ENCODE results near the gene TEF.
"Not testable (repeated sequence)": the region's sequence is repeated elsewhere in the genome, so short reads cannot be mapped to it uniquely, and the experiment has no call there.

Gene TEF

DNA sequence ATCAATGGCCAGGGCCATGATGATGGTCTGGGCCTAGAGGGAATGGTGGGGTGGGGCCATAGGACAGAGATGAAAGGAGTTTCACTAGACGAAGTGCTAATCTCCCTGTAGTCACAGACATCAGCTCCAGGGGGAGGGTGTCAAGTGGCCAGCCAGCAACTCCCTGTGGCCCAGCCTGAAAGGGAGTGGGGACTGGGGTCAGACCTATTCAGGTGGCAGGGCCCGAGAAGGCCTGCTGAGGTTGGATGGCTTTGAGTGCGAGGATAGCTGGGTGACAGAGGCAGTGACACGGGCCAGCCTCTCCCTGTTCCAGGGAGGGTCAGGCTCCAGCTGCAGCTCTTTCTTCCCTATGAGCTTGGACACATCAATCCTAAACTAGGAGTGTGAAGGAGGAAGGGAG, 53.8 kb downstream of the TEF start:
- Histone ChIP-seq H3K36me3 (ENCODE audit: insufficient read depth, low read length) (peaks cover 12% of the 10 kb centered on the region), H3K9ac (ENCODE audit: low read depth, low read length) (no peak overlapping the region), H3K4me1 (ENCODE audit: insufficient read depth, low read length) (no peaks in the 10 kb centered on the region), H3K9me3 (ENCODE audit: control insufficient read depth, insufficient read depth, low read length) (no peaks in the 10 kb centered on the region)

DNA sequence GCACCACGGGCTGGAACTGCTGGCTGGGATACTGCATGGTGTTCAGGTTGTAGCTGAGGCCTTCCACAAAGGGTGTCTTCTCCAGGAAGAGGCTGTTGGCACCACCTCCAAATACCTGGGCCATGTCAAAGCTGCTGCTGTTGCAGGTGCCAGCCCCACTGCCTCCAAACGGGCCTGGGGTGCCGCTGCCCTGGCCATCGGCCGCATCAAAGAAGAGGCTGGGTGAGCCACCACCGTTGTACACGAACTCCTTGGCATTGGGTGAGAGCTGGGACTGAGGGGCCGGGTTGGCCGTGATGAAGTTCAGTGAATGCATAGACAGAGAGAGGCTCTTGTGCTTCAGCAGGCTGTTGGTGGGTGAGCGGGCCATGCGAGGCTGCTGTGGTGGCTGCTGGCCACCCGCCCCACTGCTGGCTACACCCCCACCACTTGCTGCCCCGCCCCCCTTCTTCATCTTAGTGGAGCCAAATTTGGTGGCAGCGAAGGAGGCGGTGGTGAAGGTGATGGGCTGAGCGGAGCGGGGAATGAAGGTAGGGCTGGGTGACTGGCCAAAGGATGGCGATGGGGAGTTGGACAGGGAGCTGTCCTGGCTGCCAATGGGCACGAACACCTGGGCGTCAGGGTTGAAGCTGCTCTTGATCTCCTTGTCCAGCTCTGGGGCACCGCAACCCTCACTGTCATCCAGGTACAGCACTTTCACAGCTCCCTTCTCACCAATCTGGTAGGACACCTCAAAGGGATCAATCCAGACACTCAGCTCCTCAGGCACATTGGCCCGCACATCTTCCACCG, 54.8 kb downstream of the TEF start:
- Histone ChIP-seq H3K4me1 (ENCODE audit: insufficient read depth, low read length) (no peaks in the 10 kb centered on the region), H3K9me3 (ENCODE audit: control insufficient read depth, insufficient read depth, low read length) (no peaks in the 10 kb centered on the region), H3K36me3 (ENCODE audit: insufficient read depth, low read length) (peaks cover 12% of the 10 kb centered on the region), H3K9ac (ENCODE audit: low read depth, low read length) (no peak overlapping the region)

DNA sequence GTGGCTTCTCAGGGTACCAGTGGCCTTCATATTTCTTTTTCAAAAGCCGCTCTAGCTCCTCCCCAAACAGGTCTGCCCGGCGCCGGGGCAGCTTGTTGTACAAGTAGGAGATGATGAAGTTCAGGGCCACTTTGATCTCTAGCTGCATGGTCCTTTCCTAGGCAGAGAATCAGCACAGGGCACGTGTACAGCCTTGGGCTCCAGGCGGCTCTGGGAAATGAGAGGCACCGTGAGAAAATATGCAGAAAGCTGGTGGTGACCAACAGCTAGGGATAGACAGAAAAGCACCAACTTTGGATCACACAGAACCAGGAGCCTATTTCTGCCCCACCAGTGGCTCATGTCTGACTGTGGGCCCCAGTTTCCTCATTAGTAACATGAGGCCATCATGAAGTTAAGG, 55.5 kb downstream of the TEF start:
- peaks cover 12% of the 10 kb centered on the region for H3K36me3 ChIP-seq (ENCODE audit: insufficient read depth, low read length)

DNA sequence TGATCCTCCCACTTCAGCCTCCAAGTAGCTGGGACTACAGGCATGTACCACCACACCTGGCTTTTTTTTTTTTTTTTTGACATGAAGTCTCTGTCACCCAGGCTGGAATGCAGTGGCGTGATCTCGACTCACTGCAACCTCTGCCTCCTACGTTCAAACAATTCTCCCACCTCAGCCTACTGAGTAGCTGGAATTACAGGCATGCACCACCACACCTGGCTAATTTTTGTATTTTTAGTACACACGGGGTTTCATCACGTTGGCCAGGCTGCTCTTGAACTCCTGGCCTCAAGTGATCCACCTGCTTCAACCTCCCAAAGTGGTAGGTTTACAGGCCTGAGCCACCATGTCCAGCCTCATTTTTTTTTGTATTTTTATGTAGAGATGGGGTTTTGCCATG, 58.8 kb downstream of the TEF start:
- H3K9ac ChIP-seq (ENCODE audit: low read depth, low read length); H3K36me3 ChIP-seq (ENCODE audit: insufficient read depth, low read length); H3K4me1 ChIP-seq (ENCODE audit: insufficient read depth, low read length); H3K9me3 ChIP-seq (ENCODE audit: control insufficient read depth, insufficient read depth, low read length): not testable (repeated sequence)

More for the DNA sequence above, 55.5 kb downstream of the TEF start:
- H3K4me1 ChIP-seq (ENCODE audit: insufficient read depth, low read length) = no peaks in the 10 kb centered on the region
- H3K9ac ChIP-seq (ENCODE audit: low read depth, low read length) = no peak overlapping the region
- H3K9me3 ChIP-seq (ENCODE audit: control insufficient read depth, insufficient read depth, low read length) = no peaks in the 10 kb centered on the region

DNA sequence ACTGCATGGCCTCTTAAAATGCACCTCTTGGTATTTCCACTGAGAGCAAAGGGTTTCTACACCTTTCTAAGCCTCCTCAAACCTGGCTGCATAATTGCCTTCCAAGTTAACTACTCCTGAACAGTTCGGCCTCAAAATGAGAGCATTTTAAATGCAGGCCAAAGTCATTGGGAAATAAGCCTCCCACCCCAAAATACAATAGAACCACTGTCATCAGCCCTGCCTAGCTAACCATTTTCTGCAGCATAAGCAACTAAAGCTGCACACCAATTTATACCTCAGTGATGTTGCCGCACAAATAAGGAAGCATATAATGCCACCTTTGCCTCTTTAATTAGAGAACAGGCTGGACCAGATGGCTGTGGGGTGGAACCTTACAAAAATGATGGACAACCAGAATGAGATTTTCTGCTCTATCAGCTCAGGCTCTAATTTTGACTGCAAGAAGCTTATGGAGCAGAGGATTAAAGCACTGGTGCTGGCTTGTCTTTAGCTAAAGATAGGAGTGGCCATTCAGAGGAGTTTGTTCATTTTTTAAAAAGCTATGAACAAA, 60.6 kb downstream of the TEF start:
- no peaks in the 10 kb centered on the region for H3K4me1 ChIP-seq (ENCODE audit: insufficient read depth, low read length)
- H3K9ac ChIP-seq (ENCODE audit: low read depth, low read length) = no peak overlapping the region
- no peaks in the 10 kb centered on the region for H3K36me3 ChIP-seq (ENCODE audit: insufficient read depth, low read length)
- no peaks in the 10 kb centered on the region for H3K9me3 ChIP-seq (ENCODE audit: control insufficient read depth, insufficient read depth, low read length)

DNA sequence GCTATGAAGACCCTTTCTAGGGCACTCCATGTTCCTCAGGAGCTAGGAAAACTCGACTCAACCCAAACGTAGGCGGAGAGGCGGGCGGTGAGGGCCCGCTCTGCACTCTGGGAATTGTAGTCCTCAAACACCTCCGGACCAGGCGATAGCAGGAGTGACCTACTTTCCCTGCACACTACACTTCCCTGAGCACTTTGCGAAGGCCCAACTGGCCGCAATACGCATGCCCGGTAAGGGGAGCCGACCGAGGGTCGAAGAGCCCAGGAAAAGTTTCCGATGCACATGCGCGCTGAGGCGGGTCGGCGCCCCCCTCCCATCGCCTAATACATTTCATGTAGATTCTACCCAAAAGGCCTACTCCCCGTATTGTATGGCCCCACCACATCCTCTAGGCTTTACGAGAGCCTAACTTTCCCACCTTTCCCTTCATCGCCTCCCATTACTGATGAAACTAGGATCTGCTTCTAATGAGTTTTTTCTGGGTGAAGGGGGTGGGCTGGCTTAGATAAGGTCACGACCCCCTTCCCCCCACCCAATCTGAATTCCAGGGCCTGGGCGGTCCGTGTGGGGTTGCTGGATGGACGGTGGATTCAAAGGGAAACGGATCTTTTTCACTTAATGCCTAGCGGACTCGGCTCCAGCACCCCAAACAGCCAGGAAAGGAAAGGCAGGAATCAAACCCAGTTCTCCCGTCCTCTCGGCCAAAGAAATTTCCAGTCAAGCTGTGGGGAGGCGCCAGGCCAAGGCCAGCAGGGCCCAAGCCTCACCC, 62.8 kb downstream of the TEF start:
- Histone ChIP-seq H3K9ac (ENCODE audit: low read depth, low read length) (peak overlapping the region; percentile 98), H3K36me3 (ENCODE audit: insufficient read depth, low read length) (no peaks in the 10 kb centered on the region), H3K9me3 (ENCODE audit: control insufficient read depth, insufficient read depth, low read length) (no peaks in the 10 kb centered on the region), H3K4me1 (ENCODE audit: insufficient read depth, low read length) (no peaks in the 10 kb centered on the region)

DNA sequence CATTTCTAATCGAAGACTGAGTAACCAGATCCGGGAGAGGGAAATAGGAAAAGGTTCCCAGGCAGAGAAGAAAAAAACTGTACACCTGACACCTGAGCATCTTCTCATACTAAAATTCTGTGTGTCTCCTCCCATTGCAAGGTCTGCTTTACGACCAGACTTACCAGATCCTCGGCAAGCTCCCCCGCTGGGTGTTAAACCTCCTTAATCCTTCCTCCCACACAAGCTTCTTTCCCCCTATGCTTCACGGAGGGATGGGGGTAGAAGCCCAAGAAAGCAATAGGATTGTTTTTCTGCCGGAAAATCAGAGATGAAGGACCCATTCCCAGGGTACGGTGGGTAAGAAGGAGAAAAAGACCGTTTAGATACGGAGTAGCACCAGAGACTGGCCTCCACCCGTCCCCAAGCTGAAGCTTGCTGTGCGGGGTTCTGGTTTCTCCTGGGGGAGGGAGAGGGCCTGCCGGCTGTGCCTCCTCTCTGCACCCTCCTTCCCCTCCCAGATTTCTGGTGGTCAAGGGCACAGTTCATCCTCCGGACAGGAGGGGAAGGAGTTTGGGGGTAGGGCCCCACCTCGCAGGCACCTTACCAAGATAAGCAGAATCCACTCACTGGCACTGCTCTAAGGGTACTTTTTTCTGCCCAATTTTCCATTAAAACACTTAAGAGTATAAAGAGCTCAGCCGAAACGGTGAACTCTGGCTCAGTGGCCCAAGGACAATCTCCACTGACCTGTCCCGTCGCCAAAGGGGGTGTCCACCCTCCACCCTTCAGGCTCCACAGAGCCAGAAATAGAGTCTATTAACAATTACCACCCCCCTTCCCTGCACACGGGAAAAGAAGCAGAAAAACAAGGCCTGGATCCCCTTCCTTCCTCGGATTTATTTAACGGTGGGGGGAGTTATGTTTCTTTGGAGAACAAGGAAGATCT, 63.7 kb downstream of the TEF start:
- Histone ChIP-seq H3K9ac (ENCODE audit: low read depth, low read length) (peak overlapping the region; percentile 98), H3K4me1 (ENCODE audit: insufficient read depth, low read length) (no peaks in the 10 kb centered on the region), H3K36me3 (ENCODE audit: insufficient read depth, low read length) (no peaks in the 10 kb centered on the region), H3K9me3 (ENCODE audit: control insufficient read depth, insufficient read depth, low read length) (no peaks in the 10 kb centered on the region)

DNA sequence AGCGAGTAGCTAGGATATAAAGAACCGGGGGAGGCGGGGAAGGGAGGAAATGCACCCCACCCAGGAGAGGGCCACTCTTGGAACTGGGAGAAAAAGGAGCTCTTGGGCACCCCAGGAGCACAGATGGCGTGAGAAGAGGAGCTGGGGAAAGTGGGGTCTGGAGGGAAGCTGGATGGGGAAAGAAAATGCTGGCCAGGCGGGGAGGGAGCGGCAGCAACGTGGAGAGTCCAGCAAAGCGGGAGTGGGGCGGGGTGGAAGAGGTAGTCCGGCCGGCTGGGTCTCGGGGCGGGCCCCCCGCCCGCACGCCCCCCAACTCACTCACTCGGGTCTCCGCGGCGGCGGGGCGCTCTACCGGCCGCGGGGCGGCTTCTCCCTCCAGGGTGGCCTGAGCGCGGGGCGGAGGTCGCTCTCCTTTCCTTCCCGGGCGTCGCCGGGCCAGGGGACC, 64.3 kb downstream of the TEF start:
- Histone ChIP-seq H3K4me1 (ENCODE audit: insufficient read depth, low read length) (no peaks in the 10 kb centered on the region), H3K9me3 (ENCODE audit: control insufficient read depth, insufficient read depth, low read length) (no peaks in the 10 kb centered on the region), H3K36me3 (ENCODE audit: insufficient read depth, low read length) (no peaks in the 10 kb centered on the region), H3K9ac (ENCODE audit: low read depth, low read length) (peak overlapping the region; percentile 98)

DNA sequence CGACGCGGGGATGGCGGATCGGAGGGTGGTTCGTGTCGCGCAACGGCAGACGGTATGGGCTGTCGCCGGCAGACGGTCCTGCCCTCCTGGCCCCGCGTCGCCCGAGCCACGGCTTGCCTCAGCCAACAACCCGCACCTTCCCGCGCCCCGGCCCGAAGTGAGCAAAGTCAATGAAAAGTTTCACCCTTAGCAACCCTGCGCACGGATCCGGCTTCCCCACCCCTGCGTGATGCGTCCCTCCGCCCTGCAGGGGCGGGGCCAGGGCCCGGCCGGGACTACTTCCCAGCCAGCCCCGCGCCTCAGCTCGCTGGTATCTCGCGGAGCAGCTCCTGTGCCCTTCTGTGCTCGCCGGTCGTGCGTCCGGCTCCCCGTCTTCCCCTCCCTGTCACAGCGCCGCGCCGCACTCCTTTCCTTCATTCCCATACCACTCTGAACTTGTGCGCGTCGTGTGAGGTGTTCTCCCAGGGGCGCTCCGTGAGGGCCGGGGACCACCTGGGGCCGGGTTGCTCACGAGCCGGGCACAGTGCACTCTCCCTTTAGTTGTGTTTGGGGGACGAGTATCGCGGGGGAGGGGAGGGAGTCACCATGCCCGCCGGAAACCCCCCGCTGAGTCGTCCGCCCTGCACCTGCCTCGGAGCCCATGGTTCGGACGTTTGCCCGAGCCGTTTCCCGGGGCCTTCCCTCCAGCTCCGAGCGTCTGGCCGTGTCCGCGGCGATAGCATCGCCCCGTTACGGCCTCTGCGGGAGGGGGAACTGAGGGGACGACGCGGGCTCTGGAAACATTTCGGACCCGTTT, 65.1 kb downstream of the TEF start, which contains the start of gene TOB2:
Gene TOB2, minus strand, starts transcription at position 163 of the 796 bp plus-strand sequence. CDS start 9,456 bp downstream, outside the sequence.
- Histone ChIP-seq H3K36me3 (ENCODE audit: insufficient read depth, low read length) (no peaks in the 10 kb centered on the region), H3K9ac (ENCODE audit: low read depth, low read length) (peak within 1 kb of the TSS; percentile 98), H3K4me1 (ENCODE audit: insufficient read depth, low read length) (no peaks in the 10 kb centered on the region), H3K9me3 (ENCODE audit: control insufficient read depth, insufficient read depth, low read length) (no peaks in the 10 kb centered on the region)

DNA sequence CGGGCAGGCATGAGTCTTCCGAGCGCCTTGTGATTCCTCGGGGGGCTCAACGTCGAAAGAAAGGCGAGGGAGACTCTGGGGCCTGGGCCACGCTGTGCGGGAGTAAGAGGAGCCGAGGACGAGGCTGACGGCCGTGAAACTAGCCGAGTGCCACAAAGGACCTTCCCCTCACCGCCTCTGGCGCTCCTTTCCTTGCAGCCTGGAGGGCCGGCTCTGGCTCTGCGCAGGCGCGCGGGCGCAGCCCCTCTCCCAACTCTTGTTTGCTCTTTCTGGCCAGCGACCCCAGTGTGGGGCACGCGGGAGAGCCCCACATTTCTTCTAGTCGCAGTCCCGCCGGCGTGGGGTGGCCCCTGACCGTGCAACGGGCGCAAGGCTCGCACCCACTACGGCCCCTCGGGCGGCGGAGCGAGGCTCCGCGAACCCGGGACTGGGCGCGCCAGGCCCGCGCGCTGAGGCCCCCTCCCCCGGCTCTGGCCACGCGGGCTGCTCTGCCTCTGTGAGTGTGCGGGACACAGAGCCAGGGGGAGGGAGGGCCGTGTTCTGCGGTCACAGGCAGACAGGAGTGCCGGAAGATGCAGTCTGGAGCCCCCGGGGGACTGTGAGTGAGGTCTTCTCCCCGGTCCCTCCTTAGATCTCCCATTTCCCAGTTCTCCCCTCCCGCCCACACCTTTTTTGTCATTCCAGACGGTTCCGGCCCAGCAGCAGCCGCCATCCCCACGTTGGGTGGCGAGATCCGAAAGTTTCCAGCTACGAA, 65.9 kb downstream of the TEF start:
- no peaks in the 10 kb centered on the region for H3K4me1 ChIP-seq (ENCODE audit: insufficient read depth, low read length)
- H3K36me3 ChIP-seq (ENCODE audit: insufficient read depth, low read length) = peaks cover 5% of the 10 kb centered on the region; the same call in 1 of the 2 replicates
- H3K9me3 ChIP-seq (ENCODE audit: control insufficient read depth, insufficient read depth, low read length) = no peaks in the 10 kb centered on the region
- H3K9ac ChIP-seq (ENCODE audit: low read depth, low read length) = peak overlapping the region; percentile 98

DNA sequence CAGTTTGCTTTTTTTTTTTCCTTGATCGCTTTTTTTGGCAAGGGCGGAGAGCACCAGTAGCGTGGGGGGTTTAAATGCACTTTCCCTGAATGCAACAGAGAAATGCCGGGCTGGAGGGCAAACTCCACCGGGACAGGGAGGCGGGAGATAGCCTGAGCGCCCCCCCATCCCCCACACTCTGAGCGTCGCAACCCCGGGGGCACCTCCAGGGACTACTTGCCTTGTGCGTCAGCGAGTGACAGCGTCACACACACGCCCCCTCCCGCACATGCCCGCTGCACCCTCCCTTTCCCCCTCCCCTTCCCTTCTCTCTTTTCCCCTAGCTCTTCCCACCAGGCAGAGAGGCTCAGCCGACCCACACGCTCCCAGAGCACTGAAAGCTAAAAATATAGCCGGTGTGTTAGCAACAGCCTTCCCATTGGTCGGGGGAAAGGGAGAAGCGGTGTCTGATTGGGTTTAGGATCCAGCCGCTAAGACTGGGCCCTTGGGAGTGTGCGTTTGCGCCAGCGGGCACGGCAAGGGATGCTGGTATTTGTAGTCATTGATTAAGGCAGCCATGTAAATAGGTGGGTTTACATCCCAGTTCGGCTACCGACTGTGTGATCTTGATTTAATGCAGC, 66.6 kb downstream of the TEF start:
- H3K9ac ChIP-seq (ENCODE audit: low read depth, low read length) = peak overlapping the region; percentile 98
- no peaks in the 10 kb centered on the region for H3K4me1 ChIP-seq (ENCODE audit: insufficient read depth, low read length)
- no peaks in the 10 kb centered on the region for H3K9me3 ChIP-seq (ENCODE audit: control insufficient read depth, insufficient read depth, low read length)
- peaks cover 5% of the 10 kb centered on the region; the same call in 1 of the 2 replicates for H3K36me3 ChIP-seq (ENCODE audit: insufficient read depth, low read length)
